Measurements from ENCODE around the gene TSPY1.
"Not testable (repeated sequence)": the region's sequence is repeated elsewhere in the genome, so short reads cannot be mapped to it uniquely, and the experiment has no call there.

TSPY1 gene

GRCh38 chrY:9466655-9467054 lies at the start of gene TSPY1:
Gene TSPY1 (plus strand): TSS chrY:9466955. CDS start chrY:9467001, 46 bp downstream.
- DNase-seq (ENCODE audit: low spot score): not testable (repeated sequence)

GRCh38 chrY:9486967-9487366 lies 20.2 kb downstream of the TSPY1 start, which contains the start of gene TSPY9:
Gene TSPY9 (plus strand): TSS chrY:9487267. CDS start chrY:9487313, 46 bp downstream.
- DNase-seq (ENCODE audit: low spot score): not testable (repeated sequence)

- DNase-seq (ENCODE audit: low spot score): not testable (repeated sequence)
These were observed 37.6 kb downstream of the TSPY1 start for GRCh38 chrY:9504396-9504795.

- DNase-seq (ENCODE audit: low spot score): not testable (repeated sequence)
These were observed 49.5 kb downstream of the TSPY1 start for GRCh38 chrY:9516287-9516686.
